ENCODE data around the gene RPS14. TPM values are rescaled to one million over a fixed set of nuclear protein-coding genes. Genes with fewer than 3 reads are reported as not detected.
A peak's percentile ranks its signal among the peaks of the same experiment; 100 is the strongest.

The RPS14 gene
- total RNA-seq, 1 donor from 2014 or later, result 1,798 TPM

GRCh38 chr5:150496534-150496933 lies 47.0 kb upstream of the RPS14 start:
- DNase-seq (ENCODE audit: extremely low spot score, unreplicated experiment), result no peak
- H3K9me3 Mint-ChIP-seq (ENCODE audit: unreplicated experiment), result no peaks in the 10 kb centered on the region
- no peak overlapping the region for H3K4me3 Mint-ChIP-seq (ENCODE audit: unreplicated experiment)
- H3K36me3 Mint-ChIP-seq (ENCODE audit: unreplicated experiment), result no peaks in the 10 kb centered on the region
- H3K27me3 Mint-ChIP-seq (ENCODE audit: unreplicated experiment), result no peaks in the 10 kb centered on the region
- TF ChIP-seq CTCF (IDR thresholded peaks at IDR 0.05), result no peak
- H3K4me1 Mint-ChIP-seq (ENCODE audit: unreplicated experiment), result peaks cover 66% of the 10 kb centered on the region
- peak overlapping the region; percentile 94 for H3K27ac Mint-ChIP-seq (ENCODE audit: unreplicated experiment)

DNA sequence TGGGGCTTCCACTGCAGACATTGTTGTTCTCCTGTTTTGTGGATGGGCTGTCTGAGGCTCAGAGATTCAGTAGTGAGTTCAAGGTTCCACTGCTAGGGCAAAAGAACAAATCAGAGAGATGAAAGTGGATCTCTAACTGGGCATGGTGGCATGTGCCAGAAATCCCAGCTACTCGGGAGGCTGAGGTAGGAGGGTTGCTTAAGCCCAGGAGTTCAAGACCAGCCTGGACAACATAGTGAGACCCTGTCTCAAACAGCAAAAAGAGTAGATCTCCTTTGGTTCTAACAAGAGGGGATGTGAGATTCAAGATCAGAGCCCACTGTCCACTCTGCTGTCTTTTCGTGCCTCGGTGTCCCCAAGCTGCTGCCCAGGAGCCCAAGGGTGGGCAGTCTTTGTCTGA lies 46.6 kb upstream of the RPS14 start:
- DNase-seq (ENCODE audit: extremely low spot score, unreplicated experiment), result no peak
- no peak for TF ChIP-seq CTCF (IDR thresholded peaks at IDR 0.05)
- H3K9me3 Mint-ChIP-seq (ENCODE audit: unreplicated experiment), result no peaks in the 10 kb centered on the region
- no peaks in the 10 kb centered on the region for H3K27me3 Mint-ChIP-seq (ENCODE audit: unreplicated experiment)
- H3K4me3 Mint-ChIP-seq (ENCODE audit: unreplicated experiment), result no peak overlapping the region
- peaks cover 67% of the 10 kb centered on the region for H3K4me1 Mint-ChIP-seq (ENCODE audit: unreplicated experiment)
- H3K36me3 Mint-ChIP-seq (ENCODE audit: unreplicated experiment), result no peaks in the 10 kb centered on the region
- peak overlapping the region; percentile 94 for H3K27ac Mint-ChIP-seq (ENCODE audit: unreplicated experiment)

- no peak for DNase-seq (ENCODE audit: extremely low spot score, unreplicated experiment)
- Mint-ChIP-seq H3K27ac (ENCODE audit: unreplicated experiment) (peak overlapping the region; percentile 70), H3K9me3 (ENCODE audit: unreplicated experiment) (no peaks in the 10 kb centered on the region), H3K4me3 (ENCODE audit: unreplicated experiment) (no peak overlapping the region), H3K27me3 (ENCODE audit: unreplicated experiment) (no peaks in the 10 kb centered on the region), H3K36me3 (ENCODE audit: unreplicated experiment) (no peaks in the 10 kb centered on the region), H3K4me1 (ENCODE audit: unreplicated experiment) (peaks cover 73% of the 10 kb centered on the region)
- TF ChIP-seq CTCF (IDR thresholded peaks at IDR 0.05), result no peak
Observed at GRCh38 chr5:150492621-150493020, 43.1 kb upstream of the RPS14 start.

GRCh38 chr5:150491876-150492275 lies 42.3 kb upstream of the RPS14 start:
- no peak for DNase-seq (ENCODE audit: extremely low spot score, unreplicated experiment)
- peak overlapping the region; percentile 70 for H3K27ac Mint-ChIP-seq (ENCODE audit: unreplicated experiment)
- H3K4me3 Mint-ChIP-seq (ENCODE audit: unreplicated experiment), result no peak overlapping the region
- peaks cover 73% of the 10 kb centered on the region for H3K4me1 Mint-ChIP-seq (ENCODE audit: unreplicated experiment)
- TF ChIP-seq CTCF (IDR thresholded peaks at IDR 0.05), result no peak
- H3K27me3 Mint-ChIP-seq (ENCODE audit: unreplicated experiment), result no peaks in the 10 kb centered on the region
- no peaks in the 10 kb centered on the region for H3K36me3 Mint-ChIP-seq (ENCODE audit: unreplicated experiment)
- H3K9me3 Mint-ChIP-seq (ENCODE audit: unreplicated experiment), result no peaks in the 10 kb centered on the region

GRCh38 chr5:150490754-150491153 lies 41.2 kb upstream of the RPS14 start:
- no peak for DNase-seq (ENCODE audit: extremely low spot score, unreplicated experiment)
- no peak overlapping the region for H3K4me3 Mint-ChIP-seq (ENCODE audit: unreplicated experiment)
- no peak for TF ChIP-seq CTCF (IDR thresholded peaks at IDR 0.05)
- no peaks in the 10 kb centered on the region for H3K9me3 Mint-ChIP-seq (ENCODE audit: unreplicated experiment)
- H3K27ac Mint-ChIP-seq (ENCODE audit: unreplicated experiment), result peak overlapping the region; percentile 70
- H3K27me3 Mint-ChIP-seq (ENCODE audit: unreplicated experiment), result no peaks in the 10 kb centered on the region
- H3K4me1 Mint-ChIP-seq (ENCODE audit: unreplicated experiment), result peaks cover 63% of the 10 kb centered on the region
- no peaks in the 10 kb centered on the region for H3K36me3 Mint-ChIP-seq (ENCODE audit: unreplicated experiment)
